HEK293T (cell line): ENCODE data around the gene CCNI.

Source experiments
- BHLHE40 ChIP-seq: fragments of 450-650 bp; IDR thresholded peaks from 2 replicates; pipeline ENCODE4 v1.6.1; 2016; ENCODE audit warnings: mild to moderate bottlenecking, moderate library complexity, borderline replicate concordance
- FOXA1 ChIP-seq: fragments of 450-650 bp; IDR thresholded peaks from 2 replicates; pipeline ENCODE4 v1.6.1; 2016; ENCODE audit warnings: mild to moderate bottlenecking
- FOXK2 ChIP-seq: fragments of 450-650 bp; IDR thresholded peaks from 2 replicates; pipeline ENCODE4 v1.6.1; 2016; ENCODE audit warnings: mild to moderate bottlenecking
- FOXM1 ChIP-seq: fragments of 450-650 bp; IDR thresholded peaks from 2 replicates; pipeline ENCODE4 v1.6.1; 2017; ENCODE audit warnings: mild to moderate bottlenecking, borderline replicate concordance
- HDGF ChIP-seq: fragments of 450-650 bp; IDR thresholded peaks from 2 replicates; pipeline ENCODE4 v1.6.1; 2017; ENCODE audit warnings: antibody characterized with exemption, borderline replicate concordance

- TF ChIP-seq HDGF (no peak), BHLHE40 (no peak), FOXK2 (no peak), FOXA1 (no peak), FOXM1 (no peak)
Observed at GRCh38 chr4:77039796-77040195, 36.0 kb downstream of the CCNI start.
